ENCODE results near the gene NUAK1.

GRCh38 chr12:106114447-106115068 lies 24.2 kb downstream of the NUAK1 start:
- TF ChIP-seq, protein P1, sequence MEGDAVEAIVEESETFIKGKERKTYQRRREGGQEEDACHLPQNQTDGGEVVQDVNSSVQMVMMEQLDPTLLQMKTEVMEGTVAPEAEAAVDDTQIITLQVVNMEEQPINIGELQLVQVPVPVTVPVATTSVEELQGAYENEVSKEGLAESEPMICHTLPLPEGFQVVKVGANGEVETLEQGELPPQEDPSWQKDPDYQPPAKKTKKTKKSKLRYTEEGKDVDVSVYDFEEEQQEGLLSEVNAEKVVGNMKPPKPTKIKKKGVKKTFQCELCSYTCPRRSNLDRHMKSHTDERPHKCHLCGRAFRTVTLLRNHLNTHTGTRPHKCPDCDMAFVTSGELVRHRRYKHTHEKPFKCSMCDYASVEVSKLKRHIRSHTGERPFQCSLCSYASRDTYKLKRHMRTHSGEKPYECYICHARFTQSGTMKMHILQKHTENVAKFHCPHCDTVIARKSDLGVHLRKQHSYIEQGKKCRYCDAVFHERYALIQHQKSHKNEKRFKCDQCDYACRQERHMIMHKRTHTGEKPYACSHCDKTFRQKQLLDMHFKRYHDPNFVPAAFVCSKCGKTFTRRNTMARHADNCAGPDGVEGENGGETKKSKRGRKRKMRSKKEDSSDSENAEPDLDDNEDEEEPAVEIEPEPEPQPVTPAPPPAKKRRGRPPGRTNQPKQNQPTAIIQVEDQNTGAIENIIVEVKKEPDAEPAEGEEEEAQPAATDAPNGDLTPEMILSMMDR (IDR thresholded peaks at IDR 0.05; ENCODE audit: poor library complexity, severe bottlenecking): no peak
- TF ChIP-seq EZH2 (IDR thresholded peaks at IDR 0.05; ENCODE audit: borderline replicate concordance, insufficient read depth, low read length, poor library complexity, severe bottlenecking) (no peak), POLR2AphosphoS5 (IDR thresholded peaks at IDR 0.05) (no peak), TAF1 (IDR thresholded peaks at IDR 0.05; ENCODE audit: low read depth) (no peak), SMC3 (conservative IDR thresholded peaks at IDR 0.05; ENCODE audit: poor library complexity) (no peak), EP300 (conservative IDR thresholded peaks at IDR 0.05; ENCODE audit: poor library complexity, severe bottlenecking) (no peak), RAD21 (conservative IDR thresholded peaks at IDR 0.05) (no peak)
- TF ChIP-seq, protein P2, sequence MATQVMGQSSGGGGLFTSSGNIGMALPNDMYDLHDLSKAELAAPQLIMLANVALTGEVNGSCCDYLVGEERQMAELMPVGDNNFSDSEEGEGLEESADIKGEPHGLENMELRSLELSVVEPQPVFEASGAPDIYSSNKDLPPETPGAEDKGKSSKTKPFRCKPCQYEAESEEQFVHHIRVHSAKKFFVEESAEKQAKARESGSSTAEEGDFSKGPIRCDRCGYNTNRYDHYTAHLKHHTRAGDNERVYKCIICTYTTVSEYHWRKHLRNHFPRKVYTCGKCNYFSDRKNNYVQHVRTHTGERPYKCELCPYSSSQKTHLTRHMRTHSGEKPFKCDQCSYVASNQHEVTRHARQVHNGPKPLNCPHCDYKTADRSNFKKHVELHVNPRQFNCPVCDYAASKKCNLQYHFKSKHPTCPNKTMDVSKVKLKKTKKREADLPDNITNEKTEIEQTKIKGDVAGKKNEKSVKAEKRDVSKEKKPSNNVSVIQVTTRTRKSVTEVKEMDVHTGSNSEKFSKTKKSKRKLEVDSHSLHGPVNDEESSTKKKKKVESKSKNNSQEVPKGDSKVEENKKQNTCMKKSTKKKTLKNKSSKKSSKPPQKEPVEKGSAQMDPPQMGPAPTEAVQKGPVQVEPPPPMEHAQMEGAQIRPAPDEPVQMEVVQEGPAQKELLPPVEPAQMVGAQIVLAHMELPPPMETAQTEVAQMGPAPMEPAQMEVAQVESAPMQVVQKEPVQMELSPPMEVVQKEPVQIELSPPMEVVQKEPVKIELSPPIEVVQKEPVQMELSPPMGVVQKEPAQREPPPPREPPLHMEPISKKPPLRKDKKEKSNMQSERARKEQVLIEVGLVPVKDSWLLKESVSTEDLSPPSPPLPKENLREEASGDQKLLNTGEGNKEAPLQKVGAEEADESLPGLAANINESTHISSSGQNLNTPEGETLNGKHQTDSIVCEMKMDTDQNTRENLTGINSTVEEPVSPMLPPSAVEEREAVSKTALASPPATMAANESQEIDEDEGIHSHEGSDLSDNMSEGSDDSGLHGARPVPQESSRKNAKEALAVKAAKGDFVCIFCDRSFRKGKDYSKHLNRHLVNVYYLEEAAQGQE (IDR thresholded peaks at IDR 0.05; ENCODE audit: borderline replicate concordance): no peak
